Upper lobe of left lung (tissue), 4 donors: ENCODE measurements around the gene MBP.

ENCODE experiments used
- CTCF ChIP-seq, 6 experiments: fragments of 450-650 bp in 4 of 6; fragments of 200-600 bp in 2 of 6; sonication (generic) in 2 of 6; IDR thresholded peaks; one replicate each; pipeline ENCODE4 v1.5.1; 2016 to 2019; ENCODE audit warnings: antibody characterized with exemption in 6 of 6
- POLR2A ChIP-seq, 4 donors: fragments of 450-650 bp; IDR thresholded peaks; one replicate each; pipeline ENCODE4 v1.5.1; 2016 to 2017; ENCODE audit warnings: antibody characterized with exemption in 4 of 4, mild to moderate bottlenecking in 2 of 4

GRCh38 chr18:77053616-77054287 lies 78.8 kb downstream of the MBP start:
- no peak for TF ChIP-seq POLR2A (IDR thresholded peaks at IDR 0.05)
- no peak for TF ChIP-seq CTCF (IDR thresholded peaks at IDR 0.05)
